NCI-H128 (cell line): ENCODE results near the gene HOXC13.

ENCODE experiments used
- DNase-seq: peaks from one replicate; lab custom pipeline; 2025; ENCODE audit not compliant: unreplicated experiment; lab: John Stamatoyannopoulos, UW

HOXC13 gene

GRCh38 chr12:53969588-53970259 lies 31.1 kb downstream of the HOXC13 start:
- DNase-seq = no peak

GRCh38 chr12:53970451-53970850 lies 31.8 kb downstream of the HOXC13 start:
- DNase-seq = no peak

GRCh38 chr12:53971129-53971528 lies 32.5 kb downstream of the HOXC13 start:
- DNase-seq = no peak

DNA sequence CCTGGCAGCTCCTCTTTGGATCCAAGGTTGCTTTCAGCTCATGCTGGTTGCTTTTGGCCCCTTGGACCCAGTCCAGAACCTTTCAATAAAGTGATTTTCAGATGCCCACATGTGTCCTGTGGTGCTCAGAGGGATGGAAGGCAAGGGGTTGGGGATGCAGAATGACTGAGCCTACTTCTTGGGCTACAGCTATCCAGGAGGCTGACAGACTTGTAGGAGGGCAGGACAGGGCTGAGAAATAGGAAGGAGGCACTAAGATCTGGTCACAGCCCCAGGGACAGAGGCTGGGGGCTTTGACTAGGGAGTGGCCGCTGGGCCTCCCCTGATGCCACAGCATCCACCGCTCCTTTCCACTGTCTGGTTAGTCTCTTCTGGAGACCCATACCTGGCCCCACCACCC lies 33.1 kb downstream of the HOXC13 start:
- no peak for DNase-seq

- no peak for DNase-seq
These were observed 33.6 kb downstream of the HOXC13 start for GRCh38 chr12:53972152-53972702.

DNA sequence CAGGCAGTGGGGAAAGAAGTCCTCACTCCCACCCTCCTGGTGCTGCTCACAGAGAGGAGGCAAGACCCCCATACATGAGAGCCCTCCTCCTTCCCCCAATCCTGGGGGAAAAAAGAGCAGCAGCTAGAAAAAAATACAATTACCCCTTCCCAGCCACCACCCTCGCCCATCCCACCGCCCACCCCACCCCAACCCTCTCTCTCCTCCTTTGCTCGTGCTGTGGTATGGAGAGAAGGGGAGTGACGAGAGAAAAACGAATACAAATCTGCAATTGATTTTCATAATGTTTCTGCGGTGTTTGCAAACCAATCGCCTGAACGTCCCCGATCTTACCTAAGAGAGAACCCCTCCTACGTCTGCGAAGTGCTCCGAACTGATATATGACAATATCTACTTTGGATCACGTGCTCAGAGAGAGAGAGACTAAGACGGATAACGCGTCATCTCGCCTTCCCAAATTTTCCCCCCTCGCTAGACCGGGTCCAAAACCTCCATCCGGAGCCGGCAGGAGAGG lies 34.1 kb downstream of the HOXC13 start, which contains the start of gene HOXC11:
HOXC11 (plus strand) TSS at position 405 of the 514 bp plus-strand sequence. CDS start 116 bp downstream, outside the sequence.
- no peak for DNase-seq

GRCh38 chr12:53973236-53974042 lies 34.8 kb downstream of the HOXC13 start:
- DNase-seq = no peak

- DNase-seq = no peak
These were observed 35.7 kb downstream of the HOXC13 start, which contains the start of gene HOTAIR for GRCh38 chr12:53974084-53975063. HOTAIR (minus strand) TSS chr12:53974954.

GRCh38 chr12:53975064-53975471 lies 36.4 kb downstream of the HOXC13 start:
- no peak for DNase-seq

- no peak for DNase-seq
These were observed 37.0 kb downstream of the HOXC13 start for GRCh38 chr12:53975479-53976152.

DNA sequence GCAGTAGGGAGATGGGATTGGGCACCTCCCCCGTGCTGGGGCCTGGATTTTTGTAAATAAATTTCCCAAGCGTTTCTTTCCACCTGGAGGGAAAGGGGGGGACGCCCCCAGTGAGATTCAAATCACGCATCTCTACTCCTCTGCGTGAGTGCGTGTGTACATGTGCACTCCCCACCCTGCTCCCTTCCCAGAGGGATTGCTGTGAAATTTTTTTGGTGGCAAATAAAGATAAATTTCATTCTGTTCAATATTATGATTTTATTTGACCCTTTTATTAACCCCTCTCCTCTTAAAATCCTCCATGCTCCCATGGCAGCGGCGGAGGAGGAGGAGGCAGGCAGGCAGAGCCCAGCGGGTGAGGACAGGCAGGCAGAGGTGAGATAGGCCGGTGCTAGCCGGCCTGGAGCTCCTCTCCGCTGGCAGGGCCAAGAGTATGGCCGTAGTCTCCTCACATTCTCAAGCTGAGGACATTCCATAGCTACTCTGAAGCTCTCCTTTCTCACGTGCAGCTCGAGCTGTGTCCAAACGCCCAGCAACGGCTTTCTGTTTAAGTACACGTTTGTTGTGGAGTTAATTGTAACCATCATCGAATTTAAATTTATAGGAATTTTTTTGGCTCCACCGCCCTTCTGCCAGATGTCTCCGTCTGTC lies 37.7 kb downstream of the HOXC13 start:
- no peak for DNase-seq

GRCh38 chr12:53976823-53977595 lies 38.4 kb downstream of the HOXC13 start:
- no peak for DNase-seq

DNA sequence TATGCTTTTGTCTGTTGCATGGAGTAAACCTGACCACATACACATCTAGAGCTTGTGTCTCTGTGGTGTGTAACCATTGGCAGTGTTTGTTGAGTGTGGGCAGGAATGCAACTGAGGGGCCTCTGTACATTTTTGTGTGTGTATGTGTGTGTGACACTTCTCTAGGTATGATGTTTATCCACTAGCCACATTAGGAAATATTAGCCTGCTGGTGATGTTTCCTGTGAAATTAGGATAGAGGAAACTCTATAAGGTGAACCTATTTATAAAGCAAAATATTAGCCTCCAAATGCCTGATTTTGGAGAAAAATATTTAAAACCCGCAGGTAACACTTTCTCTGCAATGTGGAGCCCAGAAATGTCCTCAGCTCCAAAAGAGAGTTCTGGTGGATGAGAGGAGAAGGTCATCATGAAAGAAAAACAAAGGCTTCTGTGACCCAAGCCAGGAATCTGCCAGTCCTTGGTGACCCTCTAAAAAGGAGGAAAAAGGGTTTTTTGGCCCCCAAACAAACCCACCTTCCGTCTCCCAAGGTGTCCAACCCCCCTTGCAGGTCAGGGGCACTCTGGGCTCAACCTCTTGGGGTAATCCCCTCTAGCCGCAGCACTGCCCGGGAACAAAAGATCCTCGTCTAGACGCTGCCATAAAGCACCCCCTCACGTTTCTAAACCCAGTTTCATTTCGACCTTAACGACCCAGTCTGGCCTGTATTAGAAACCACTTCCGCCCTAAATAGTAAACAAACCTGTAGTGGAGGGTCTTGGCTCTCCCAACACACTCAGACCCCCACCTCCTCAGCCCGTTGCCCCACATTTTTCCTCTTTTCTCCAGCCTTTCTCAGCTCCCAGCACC lies 39.2 kb downstream of the HOXC13 start:
- DNase-seq = no peak

- no peak for DNase-seq
These were observed 40.1 kb downstream of the HOXC13 start for GRCh38 chr12:53978477-53979356.

DNA sequence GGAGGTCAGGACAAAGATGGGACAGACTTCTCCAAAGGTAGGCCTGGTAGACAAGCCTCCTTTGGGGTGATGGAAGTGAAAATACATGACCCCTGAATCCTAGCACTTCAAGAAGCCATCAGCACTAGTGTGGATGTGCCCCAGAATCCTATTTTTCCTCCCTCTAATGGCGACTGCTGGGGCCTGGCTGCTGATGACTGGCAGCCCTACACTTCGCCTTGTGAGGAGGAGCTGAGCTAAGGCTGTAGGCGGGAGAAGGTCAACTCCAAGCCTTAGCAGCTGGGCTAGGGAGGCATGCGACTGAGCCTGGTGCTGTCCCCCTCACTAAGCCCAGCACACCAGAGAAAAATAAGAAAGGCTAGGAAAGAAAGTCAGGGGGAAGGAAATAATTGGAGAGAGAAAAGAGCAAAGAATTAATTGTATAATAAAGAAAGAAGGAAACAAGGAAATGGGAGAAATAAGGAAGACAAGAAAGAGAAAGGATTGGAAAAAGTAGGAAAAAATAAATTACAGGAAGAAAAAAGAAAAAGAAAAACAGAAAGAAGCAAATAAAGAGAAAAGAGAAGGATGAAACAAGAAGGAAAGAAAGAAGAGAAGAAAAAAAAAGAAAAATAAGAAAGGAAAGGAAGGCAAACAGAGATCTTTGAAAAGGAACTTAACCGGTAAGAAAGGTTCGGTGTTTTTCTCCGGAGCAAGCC lies 41.6 kb downstream of the HOXC13 start:
- DNase-seq = no peak

GRCh38 chr12:53980802-53981496 lies 42.3 kb downstream of the HOXC13 start:
- no peak for DNase-seq
